PC-3 (cell line): ENCODE results near the gene CDK14. TPM values are rescaled to one million over a fixed set of nuclear protein-coding genes. Genes with fewer than 3 reads are reported as not detected.

Experiments used
- ATAC-seq: fragments of 200-7000 bp; cut with Tn5 transposase; 2 replicates; pipeline ENCODE4 v1.9.1; 2020; ENCODE audit warnings: mild to moderate bottlenecking, moderate library complexity
- BruUV-seq: library from RNA; stranded (reverse); fragments of 400-500 nt; replicated peaks from 2 replicates; lab custom pipeline; 2021; lab: Mats Ljungman, UMichigan
- CTCF ChIA-PET: fragments of 300-600 bp; sonication (Branson Sonifier 250); formaldehyde crosslinking; loops from one replicate; lab custom pipeline; 2022; ENCODE audit warnings: antibody characterized with exemption; lab: Charles Lee
- POLR2A ChIA-PET: fragments of 300-600 bp; sonication (Branson Sonifier 250); formaldehyde crosslinking; loops from one replicate; lab custom pipeline; 2022; ENCODE audit warnings: antibody characterized with exemption; ENCODE audit not compliant: unreplicated experiment; lab: Charles Lee
- DNase-seq: peaks from one replicate; pipeline ENCODE4 v3.0.0-alpha.2; 2015
- H2AFZ ChIP-seq: fragments of 300-600 bp; sonication (generic); 2 replicates; pipeline ENCODE4 v1.6.0; 2016; ENCODE audit warnings: antibody characterized with exemption, low read length
- H3F3A ChIP-seq: fragments of 300-600 bp; sonication (generic); one replicate; pipeline ENCODE4 v1.6.0; 2017; ENCODE audit warnings: antibody characterized with exemption, low read length, control low read depth, mild to moderate bottlenecking; ENCODE audit not compliant: unreplicated experiment
- H3K27ac ChIP-seq: fragments of 300-600 bp; sonication (generic); 2 replicates; pipeline ENCODE4 v1.5.1; 2016; ENCODE audit warnings: mild to moderate bottlenecking, low read length
- H3K27me3 ChIP-seq: fragments of 300-600 bp; sonication (generic); 2 replicates; pipeline ENCODE4 v1.6.1; 2016; ENCODE audit warnings: low read length, mixed read lengths
- H3K36me3 ChIP-seq: fragments of 300-600 bp; sonication (generic); 2 replicates; pipeline ENCODE4 v1.6.1; 2016; ENCODE audit warnings: low read depth, mixed run types, low read length, mixed read lengths
- H3K4me1 ChIP-seq: fragments of 300-600 bp; sonication (generic); 2 replicates; pipeline ENCODE4 v1.5.1; 2016; ENCODE audit warnings: low read length; ENCODE audit not compliant: insufficient read depth
- H3K4me2 ChIP-seq: fragments of 300-600 bp; sonication (generic); 2 replicates; pipeline ENCODE4 v1.6.0; 2016; ENCODE audit warnings: low read length
- H3K4me3 ChIP-seq: fragments of 300-600 bp; sonication (generic); 2 replicates; pipeline ENCODE4 v1.5.1; 2016; ENCODE audit warnings: mild to moderate bottlenecking, low read length, mixed read lengths
- H3K79me2 ChIP-seq: fragments of 300-600 bp; sonication (generic); 2 replicates; pipeline ENCODE4 v1.6.1; 2017; ENCODE audit warnings: low read length, mixed read lengths
- H3K9ac ChIP-seq: fragments of 300-600 bp; sonication (generic); 2 replicates; pipeline ENCODE4 v1.6.0; 2016; ENCODE audit warnings: mild to moderate bottlenecking, low read length
- H3K9me2 ChIP-seq: fragments of 300-600 bp; sonication (generic); replicated peaks from 2 replicates; pipeline ENCODE4 v1.6.1; 2016; ENCODE audit warnings: mixed run types, low read length, mixed read lengths
- H3K9me3 ChIP-seq: fragments of 300-600 bp; sonication (generic); 2 replicates; pipeline ENCODE4 v1.6.1; 2016; ENCODE audit warnings: low read length, mixed read lengths
- H4K20me1 ChIP-seq: fragments of 300-600 bp; sonication (generic); 2 replicates; pipeline ENCODE4 v1.6.1; 2016; ENCODE audit warnings: low read length, mixed read lengths
- EZH2 ChIP-seq: fragments of 300-600 bp; sonication (generic); IDR thresholded peaks from one replicate; pipeline ENCODE4 v1.6.1; 2017; ENCODE audit warnings: antibody characterized with exemption, mild to moderate bottlenecking, low read length; ENCODE audit not compliant: unreplicated experiment
- EZH2phosphoT487 ChIP-seq: fragments of 300-600 bp; sonication (generic); IDR thresholded peaks from 2 replicates; pipeline ENCODE4 v1.6.1; 2018; ENCODE audit warnings: mild to moderate bottlenecking, antibody characterized with exemption, low read length, borderline replicate concordance
- intact Hi-C: fragments of 100-400 bp; cut with micrococcal nuclease; formaldehyde crosslinking; loops from 2 replicates; pipeline ENCODE4 v1.9.0; 2023
- total RNA-seq: library from RNA; depleted of rRNA; stranded (reverse); fragments of >200 nt; gene quantifications from 2 replicates; pipeline ENCODE4 v1.2.3, GENCODE V29; 2014
- TF ChIP-seq, protein P1 (sequence below): fragments of 300-600 bp; sonication (generic); conservative IDR thresholded peaks from 2 replicates; pipeline ENCODE4 v1.5.1; 2017; ENCODE audit warnings: antibody characterized with exemption, low read depth, mild to moderate bottlenecking, low read length

The CDK14 gene
- total RNA-seq, 1 experiment from 2014 or later: 8.2 TPM

GRCh38 chr7:91034459-91035368 is 438.6 kb downstream of the CDK14 start:
- Histone ChIP-seq H4K20me1 (no peaks in the 10 kb centered on the region), H3K27me3 (no peaks in the 10 kb centered on the region), H3K36me3 (no peaks in the 10 kb centered on the region), H3K9me2 (no peaks in the 10 kb centered on the region), H3K27ac (no peak overlapping the region), H3K4me1 (no peaks in the 10 kb centered on the region), H3K9me3 (no peaks in the 10 kb centered on the region), H3K4me3 (no peak overlapping the region), H3F3A (no peaks in the 10 kb centered on the region), H2AFZ (no peak overlapping the region), H3K4me2 (no peak overlapping the region), H3K79me2 (no peaks in the 10 kb centered on the region), H3K9ac (no peak overlapping the region)
- ChIA-PET CTCF (interaction anchor here (0.6 to 1.0 kb wide), 5 partner anchors 190 to 720 kb away, joined by 3 to 6 read pairs (median 3); no protein-coding TSS in a partner anchor), POLR2A (no interaction called here)
- peak; percentile 65 for DNase-seq
- peak; percentile 63 for ATAC-seq
- TF ChIP-seq EZH2phosphoT487 (no peak), EZH2 (no peak)
- TF ChIP-seq, protein P1, sequence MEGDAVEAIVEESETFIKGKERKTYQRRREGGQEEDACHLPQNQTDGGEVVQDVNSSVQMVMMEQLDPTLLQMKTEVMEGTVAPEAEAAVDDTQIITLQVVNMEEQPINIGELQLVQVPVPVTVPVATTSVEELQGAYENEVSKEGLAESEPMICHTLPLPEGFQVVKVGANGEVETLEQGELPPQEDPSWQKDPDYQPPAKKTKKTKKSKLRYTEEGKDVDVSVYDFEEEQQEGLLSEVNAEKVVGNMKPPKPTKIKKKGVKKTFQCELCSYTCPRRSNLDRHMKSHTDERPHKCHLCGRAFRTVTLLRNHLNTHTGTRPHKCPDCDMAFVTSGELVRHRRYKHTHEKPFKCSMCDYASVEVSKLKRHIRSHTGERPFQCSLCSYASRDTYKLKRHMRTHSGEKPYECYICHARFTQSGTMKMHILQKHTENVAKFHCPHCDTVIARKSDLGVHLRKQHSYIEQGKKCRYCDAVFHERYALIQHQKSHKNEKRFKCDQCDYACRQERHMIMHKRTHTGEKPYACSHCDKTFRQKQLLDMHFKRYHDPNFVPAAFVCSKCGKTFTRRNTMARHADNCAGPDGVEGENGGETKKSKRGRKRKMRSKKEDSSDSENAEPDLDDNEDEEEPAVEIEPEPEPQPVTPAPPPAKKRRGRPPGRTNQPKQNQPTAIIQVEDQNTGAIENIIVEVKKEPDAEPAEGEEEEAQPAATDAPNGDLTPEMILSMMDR: peak; percentile 81
- BruUV-seq: no TSS peak
- intact Hi-C loops: loop anchor here (1.0 to 10.0 kb wide), 4 partner anchors 340 to 579 kb away; no protein-coding TSS in a partner anchor

DNA sequence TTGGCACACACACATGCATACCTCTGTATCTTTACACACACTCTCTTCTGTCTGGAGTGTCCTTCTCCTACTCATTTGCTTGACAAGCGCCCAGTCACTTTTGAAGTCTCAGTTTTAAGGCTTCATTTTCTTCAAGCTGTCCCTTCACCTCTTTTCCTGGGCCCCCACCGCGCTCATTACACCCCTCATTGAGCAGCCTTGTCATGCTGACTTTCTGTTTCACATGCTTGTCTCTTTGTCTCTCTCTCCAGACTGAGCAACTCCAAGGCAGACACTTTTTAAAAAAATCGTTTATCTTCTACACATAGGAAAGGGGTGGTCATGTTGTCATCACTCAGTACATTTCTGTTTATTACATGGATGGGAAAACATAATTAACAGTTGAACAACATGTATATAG is 442.9 kb downstream of the CDK14 start:
- Histone ChIP-seq H3K9me3 (no peaks in the 10 kb centered on the region), H3K27me3 (no peaks in the 10 kb centered on the region), H4K20me1 (no peaks in the 10 kb centered on the region), H2AFZ (no peak overlapping the region), H3K4me2 (no peak overlapping the region), H3K79me2 (no peaks in the 10 kb centered on the region), H3K4me1 (peaks cover 18% of the 10 kb centered on the region), H3F3A (no peaks in the 10 kb centered on the region), H3K36me3 (no peaks in the 10 kb centered on the region), H3K9ac (no peak overlapping the region), H3K4me3 (no peak overlapping the region), H3K9me2 (no peaks in the 10 kb centered on the region), H3K27ac (no peak overlapping the region)
- BruUV-seq: no TSS peak
- ChIA-PET CTCF (no interaction called here), POLR2A (no interaction called here)
- DNase-seq (no peak), ATAC-seq (no peak)
- TF ChIP-seq, protein P1: no peak
- TF ChIP-seq EZH2phosphoT487 (no peak), EZH2 (no peak)
- intact Hi-C loops: loop anchor here (10.0 kb wide), 1 partner anchor 344 kb away; no protein-coding TSS in a partner anchor

DNA sequence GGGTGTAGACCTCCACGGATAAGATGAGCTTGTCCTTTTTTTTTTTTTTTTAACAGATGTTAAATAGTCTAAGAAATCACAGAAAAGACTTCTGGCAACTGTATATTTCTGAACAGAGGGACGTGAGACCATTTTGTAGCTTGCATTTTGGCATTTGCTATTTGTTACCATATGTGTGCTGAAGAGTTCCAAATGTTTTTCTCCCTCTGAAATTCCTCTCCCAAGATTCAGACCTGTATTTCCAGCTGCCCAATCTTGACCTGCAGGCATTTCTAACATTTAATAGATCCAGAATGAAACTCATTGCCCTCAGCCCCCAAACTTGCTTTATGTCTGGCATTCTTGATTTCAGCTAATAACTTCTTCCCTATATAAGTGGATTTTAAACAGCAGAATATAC is 445.0 kb downstream of the CDK14 start:
- no peaks in the 10 kb centered on the region for H4K20me1 ChIP-seq
- H3K9ac ChIP-seq: no peak overlapping the region
- no peaks in the 10 kb centered on the region for H3K27me3 ChIP-seq
- no peaks in the 10 kb centered on the region for H3K9me3 ChIP-seq
- DNase-seq: peak; percentile 39
- intact Hi-C loops: no loop called here
- H3K79me2 ChIP-seq: no peaks in the 10 kb centered on the region
- no peak overlapping the region for H2AFZ ChIP-seq
- BruUV-seq: no TSS peak
- peaks cover 18% of the 10 kb centered on the region for H3K4me1 ChIP-seq
- H3K36me3 ChIP-seq: no peaks in the 10 kb centered on the region
- H3F3A ChIP-seq: no peaks in the 10 kb centered on the region
- ATAC-seq: no peak
- peak overlapping the region; percentile 47 for H3K4me2 ChIP-seq
- ChIA-PET CTCF (no interaction called here), POLR2A (no interaction called here)
- H3K4me3 ChIP-seq: no peak overlapping the region
- H3K27ac ChIP-seq: no peak overlapping the region
- TF ChIP-seq EZH2phosphoT487 (no peak), EZH2 (no peak)
- TF ChIP-seq, protein P1: no peak
- no peaks in the 10 kb centered on the region for H3K9me2 ChIP-seq
